HG02973 (cell line): Measurements from ENCODE around the gene ZNHIT6.

ENCODE experiments used
- ATAC-seq: cut with Tn5 transposase; IDR thresholded peaks from one replicate; pipeline ENCODE4 v1.9.1; 2021; ENCODE audit warnings: moderate library complexity; ENCODE audit not compliant: unreplicated experiment

The ZNHIT6 gene

DNA sequence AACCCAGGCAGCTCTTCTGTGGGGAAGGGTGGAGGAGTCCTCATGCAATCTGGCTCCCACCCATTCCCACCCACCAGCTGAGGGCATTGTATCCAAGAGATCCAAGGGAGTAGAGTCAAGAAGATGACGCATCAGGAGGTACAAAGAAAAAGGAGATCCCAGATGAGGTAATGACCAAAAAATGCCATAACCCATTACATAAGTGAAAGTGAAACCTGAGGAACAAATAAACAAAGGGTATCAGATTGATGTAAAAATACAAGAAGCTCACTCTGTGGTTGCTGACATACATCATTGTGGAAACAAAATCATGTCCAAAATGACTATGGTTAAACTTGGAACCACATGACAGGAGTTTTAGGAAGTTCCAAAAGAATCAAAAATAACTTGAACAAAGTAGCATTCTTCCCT lies 85.2 kb downstream of the ZNHIT6 start:
- no peak for ATAC-seq

DNA sequence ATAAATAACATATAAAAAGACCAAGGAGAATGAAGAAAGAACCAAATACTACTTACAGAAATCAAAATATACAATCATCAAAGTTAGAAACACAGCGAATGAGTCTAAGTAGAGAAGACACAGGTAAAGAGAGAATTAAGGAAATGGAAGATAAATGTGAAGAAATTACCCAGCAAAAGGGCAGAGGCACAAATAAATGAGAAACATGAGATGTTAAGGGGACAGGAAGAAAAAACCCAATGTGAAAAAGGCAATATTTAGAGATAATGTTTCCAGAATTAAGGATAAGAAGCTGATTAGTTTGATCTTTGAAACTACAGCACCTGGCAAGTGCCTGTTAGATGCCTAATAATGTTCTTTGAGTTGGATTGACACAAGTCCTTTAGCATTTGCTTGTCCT lies 86.8 kb downstream of the ZNHIT6 start:
- no peak for ATAC-seq

DNA sequence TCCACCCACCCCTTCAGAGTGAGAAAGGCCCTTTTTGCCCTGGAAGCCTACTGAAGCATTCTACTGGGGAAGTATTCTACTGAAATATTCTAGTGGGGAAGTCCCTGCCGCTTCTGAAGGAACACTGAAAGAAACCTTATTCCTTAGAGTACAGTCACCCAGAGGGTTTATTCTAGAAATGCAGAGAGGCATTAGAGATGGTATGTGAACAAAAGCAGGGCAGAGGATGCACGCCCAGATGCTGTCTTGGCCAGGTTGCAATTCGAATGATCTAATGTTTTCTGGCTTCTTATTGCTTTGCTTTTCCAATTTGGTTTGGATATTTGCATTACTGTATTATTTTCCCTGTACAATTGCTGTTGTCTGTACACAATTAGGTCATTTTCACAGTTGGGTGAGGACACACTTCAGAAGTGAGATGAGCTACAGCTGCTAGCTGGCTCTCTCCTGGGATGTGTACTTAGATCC lies 90.6 kb downstream of the ZNHIT6 start:
- ATAC-seq: no peak

DNA sequence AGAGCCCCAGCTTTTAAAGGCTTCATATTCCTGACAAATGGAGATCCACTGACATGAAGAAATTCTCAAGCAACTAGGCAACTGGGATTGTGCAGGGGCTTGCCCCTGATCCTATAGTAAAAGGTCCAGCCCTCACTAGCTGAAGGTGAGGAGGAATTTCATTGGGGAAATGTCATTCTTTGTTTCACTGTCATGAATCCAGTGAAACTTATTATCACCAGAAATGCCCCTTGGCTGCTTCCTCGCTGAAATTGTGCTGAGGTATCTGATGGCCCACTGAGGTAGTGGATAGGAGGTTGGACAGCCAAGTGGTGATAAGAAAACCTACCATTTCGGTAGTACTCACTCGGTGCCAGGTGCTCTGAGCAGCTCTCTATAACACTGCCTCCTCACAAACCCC lies 91.5 kb downstream of the ZNHIT6 start:
- ATAC-seq: no peak

DNA sequence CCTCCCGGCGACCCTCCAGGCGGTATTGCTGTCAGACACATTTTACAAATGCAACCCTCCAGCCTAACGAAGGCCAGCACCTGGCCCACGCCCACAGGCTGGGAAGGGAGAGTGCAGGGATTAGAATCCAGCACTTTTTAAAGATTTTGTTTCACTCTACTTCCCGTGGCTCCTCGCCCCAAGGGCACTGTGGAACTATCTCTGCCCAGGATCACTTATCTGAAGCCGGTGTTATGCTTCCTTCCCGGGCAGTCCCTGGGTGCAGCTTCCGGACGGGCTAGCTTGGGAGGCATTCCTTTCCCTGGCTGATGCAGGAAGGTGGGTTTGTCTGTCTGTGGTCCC lies 91.9 kb downstream of the ZNHIT6 start:
- ATAC-seq: no peak

DNA sequence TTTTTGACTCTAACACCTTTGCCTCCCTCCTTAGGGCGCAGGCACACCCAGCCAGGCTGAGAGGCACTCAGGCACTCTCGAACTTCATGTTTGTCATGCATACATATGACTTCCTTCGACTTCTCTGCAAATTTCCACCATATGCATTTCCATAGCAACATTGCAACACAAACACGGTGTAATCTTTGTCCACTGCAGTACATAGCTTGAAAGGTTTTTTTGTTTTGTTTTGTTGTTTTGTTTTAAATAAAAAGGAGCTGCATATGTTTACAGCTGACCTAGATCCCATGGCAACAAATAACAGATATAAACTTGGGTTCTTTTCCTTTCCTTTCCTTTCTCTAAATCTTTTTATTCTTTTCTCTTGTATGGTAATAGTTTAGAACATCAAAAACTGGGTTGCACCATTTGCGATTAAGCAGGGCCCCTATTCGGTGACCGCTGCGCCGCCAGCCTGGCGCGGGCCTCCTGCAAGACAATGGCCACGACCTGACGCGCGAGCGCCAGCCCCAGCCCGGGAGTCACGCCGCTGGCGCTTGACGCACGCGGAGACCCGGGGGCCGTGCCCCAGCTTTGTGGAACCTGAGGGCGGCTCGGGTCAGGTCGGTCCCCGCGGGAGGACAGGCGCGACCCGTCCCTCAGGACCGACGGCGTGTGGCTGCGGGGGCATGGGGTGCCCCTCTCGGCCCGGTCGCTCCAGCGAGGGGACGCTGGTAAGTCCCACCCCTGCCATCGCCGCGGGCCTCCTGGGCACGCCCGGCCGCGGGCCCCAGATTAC lies 92.5 kb downstream of the ZNHIT6 start:
- no peak for ATAC-seq

DNA sequence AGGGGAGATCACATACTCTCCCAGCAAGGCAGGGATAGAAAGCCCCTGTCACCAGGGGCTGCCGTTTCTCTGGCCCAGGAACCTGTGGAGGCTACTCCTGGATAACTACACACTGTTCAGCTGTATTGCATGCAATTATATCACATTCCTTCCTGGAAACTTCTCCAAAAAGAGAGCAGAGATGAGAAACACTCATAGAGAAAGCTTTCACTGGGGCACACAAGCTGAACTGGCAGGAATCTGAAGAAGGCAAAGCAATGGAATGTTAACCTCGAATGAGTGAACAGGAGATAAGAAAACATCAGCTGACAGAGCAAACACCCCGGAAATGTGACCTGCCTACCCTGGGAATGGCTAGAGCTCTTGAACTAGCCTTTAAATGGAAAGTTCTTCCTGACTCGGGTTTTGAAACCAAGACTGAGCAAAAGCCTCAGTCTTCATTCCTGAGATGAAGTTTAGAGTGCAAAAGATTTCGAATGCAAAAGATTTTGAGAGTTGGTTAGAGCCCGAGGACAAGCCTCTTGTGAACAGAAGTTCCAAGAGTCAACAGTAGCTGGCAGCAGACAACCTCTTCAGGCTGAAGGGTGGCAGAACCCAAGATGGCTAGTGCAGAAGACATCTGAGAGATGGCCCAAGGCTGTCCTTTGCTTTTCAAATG lies 95.4 kb downstream of the ZNHIT6 start:
- ATAC-seq: no peak

DNA sequence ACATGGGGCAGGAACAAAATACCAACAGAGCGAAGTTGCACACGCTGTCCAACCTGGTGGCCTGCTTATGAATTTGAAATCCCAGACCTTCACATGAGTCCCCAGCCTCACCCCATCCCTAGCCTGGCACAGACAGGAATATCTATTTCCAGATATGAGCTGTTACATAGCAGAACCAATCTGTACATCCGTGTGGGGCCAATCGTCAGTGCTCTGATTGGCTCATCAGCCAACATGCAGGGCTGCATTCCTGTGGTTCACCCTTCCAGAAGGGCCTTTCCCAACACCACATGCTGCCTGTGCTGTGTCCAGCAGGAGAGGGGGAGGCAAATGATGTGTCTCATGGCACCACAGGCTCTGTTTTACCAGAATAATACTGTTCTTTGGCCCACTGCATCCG lies 96.4 kb downstream of the ZNHIT6 start:
- ATAC-seq: no peak

DNA sequence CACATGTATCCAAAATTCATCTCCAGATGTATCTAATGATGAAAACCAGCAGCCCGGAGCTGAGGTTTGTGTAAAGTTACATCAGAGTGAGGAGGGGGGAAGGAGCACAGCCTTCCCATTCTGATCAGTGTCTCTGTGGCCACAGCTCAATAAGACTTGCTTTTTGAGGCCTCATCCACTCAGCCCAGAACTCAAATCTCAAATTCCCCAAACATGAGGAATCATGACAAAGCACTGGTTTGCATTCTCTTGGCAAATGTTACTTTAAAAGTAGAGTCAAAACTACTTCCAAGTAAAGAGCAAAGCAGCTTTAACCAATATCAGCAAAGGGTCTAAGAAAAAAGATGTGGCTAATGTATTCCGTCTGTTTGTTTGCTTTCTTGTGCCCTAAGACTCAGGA lies 96.8 kb downstream of the ZNHIT6 start:
- ATAC-seq: no peak

DNA sequence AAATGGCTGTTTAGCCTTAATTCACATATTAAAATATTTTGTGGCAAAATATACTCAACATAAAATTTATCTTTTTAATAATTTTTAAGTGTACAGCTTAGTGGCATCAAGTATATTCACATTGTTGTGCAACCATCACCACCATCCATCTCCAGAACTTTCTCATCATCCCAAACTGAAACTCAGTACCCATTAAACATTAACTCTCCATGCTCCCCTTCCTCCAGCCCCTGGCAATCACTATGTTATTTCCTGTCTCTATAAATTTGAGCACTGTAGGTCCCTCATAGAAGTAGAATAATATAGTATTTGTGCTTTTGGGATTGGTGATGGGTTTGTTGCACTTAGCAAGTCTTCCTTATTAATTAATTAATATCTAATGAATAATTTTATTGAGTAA lies 98.3 kb downstream of the ZNHIT6 start:
- no peak for ATAC-seq

DNA sequence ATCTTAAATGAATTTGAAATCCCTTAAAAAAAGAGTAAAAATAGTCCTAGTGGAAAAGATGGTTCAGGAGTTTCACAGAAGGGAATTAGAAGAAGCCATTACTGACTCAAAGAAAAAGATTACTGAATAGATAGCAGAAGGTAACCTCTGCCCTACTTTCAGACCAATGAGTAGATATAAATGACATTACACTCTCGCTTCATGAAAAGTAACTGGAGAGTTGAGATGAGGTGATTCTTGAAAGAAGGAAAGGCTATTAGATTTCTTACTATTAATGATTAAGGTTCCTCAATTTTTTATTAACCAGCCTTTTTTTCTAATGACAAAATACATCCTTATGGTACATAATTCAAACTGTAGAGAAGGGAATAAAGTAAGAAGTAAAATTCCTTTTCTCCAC lies 99.4 kb downstream of the ZNHIT6 start:
- ATAC-seq: no peak

DNA sequence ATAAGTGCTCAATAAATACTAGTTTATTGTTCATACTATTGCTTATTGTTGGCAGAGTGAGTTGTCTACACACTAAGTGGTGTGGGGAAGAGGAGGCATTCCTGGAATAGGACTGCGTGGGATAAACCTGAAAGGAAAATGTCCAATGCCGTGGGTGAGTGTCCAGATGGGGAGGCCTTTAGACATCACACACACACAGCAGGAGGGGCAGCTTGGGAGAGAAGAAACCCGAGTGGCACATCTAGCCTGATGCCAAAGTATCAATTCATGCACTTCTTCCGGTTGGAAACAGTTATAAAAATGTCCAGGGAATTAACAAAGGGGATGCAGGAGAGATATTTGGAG lies 100.3 kb downstream of the ZNHIT6 start:
- ATAC-seq: no peak

DNA sequence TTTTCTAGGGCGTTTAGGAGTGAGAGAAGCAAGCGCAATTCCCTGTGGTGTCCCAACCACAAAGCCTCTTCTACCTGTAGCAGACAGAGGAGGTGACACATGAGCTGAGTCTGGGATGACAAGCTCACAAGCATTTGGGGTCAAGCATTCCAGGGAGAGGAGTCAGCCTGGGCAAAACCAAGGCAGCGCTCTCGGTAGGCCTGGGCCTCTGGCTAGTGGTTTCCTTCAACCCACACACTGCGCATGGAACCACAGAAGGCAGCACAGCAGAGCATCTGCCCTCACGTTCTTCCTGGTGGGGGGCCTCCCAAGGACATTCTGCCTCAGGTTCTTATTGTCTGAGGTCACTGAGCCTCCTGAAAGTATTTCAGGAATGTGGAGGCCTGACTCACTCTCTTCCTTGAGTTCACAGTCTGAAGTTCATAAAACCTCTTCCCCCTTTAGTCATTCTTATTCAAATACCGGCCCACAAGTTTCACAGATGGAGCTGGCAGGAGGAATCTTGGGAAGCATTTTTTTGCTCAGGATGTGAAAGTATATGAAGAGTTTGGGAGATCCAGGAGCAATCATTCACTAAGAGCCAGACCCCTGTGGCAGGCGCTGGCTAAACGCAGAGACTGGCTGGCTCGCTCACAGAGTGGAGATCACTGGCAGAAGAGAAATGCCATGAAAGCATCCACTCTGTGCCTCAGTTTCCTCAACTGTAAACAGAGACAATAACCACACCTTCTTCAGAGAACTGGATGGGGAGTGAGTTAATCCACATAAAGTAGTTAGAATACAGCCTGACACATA lies 100.9 kb downstream of the ZNHIT6 start:
- no peak for ATAC-seq

DNA sequence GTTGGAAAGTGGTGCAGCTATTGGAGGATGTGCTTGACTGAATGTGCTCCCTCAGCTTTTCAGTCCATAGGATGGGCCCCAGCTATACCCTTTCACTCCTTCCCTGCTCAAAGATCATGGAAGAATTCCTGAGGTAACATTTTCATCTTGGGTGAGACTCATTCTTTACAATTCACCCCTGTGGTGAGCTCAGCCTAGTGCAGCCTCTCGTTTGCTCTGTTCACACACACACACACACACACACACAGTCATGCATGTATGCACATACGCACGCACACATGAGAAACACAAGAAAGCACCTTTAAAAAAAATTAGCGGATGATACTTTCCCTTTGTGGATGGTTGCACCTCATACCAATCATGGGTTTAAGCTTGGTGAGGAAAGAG lies 101.8 kb downstream of the ZNHIT6 start:
- no peak for ATAC-seq

DNA sequence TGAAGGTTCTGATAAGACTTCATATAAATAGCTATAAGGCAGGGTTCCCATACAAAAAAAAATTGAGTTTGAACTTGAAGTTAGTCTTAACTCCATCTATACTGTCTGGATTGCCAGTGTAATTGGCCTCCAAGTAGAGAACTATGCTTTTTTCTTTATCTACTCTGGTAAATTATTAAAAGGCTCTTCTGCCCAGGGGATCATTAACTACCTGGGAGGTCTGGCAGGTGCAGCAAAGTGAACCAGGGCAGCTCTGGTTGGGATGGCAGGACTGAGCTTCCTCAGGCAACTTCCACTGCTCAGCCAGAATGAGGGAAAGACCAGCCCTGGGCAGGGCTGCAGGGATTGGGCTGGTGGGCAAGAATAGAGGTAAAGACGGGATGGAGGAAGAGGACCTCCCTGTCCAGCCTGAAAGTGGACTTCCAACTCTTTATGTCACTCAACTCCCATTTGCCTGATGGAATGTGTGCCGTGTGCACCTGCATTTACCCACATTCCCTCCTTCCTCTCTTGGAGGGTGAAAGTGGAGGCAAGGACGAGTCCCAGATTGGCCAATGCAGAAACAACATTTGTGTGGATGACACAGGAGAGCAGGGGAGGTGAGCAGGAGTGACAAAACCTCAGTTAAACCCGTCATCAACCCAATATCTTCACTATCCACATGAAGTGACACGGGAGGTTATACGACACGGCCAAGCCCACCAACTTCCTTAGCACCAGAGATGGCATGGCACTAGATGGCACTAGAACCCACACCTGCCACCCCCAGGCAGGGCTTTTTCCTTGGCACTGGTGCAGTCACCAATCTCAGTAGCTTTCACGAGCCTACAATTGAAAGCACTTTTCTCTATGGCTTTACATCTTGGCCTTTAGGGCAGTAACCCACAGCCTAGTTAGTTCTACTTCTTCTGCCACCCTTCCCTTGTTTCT lies 102.5 kb downstream of the ZNHIT6 start:
- ATAC-seq: no peak

DNA sequence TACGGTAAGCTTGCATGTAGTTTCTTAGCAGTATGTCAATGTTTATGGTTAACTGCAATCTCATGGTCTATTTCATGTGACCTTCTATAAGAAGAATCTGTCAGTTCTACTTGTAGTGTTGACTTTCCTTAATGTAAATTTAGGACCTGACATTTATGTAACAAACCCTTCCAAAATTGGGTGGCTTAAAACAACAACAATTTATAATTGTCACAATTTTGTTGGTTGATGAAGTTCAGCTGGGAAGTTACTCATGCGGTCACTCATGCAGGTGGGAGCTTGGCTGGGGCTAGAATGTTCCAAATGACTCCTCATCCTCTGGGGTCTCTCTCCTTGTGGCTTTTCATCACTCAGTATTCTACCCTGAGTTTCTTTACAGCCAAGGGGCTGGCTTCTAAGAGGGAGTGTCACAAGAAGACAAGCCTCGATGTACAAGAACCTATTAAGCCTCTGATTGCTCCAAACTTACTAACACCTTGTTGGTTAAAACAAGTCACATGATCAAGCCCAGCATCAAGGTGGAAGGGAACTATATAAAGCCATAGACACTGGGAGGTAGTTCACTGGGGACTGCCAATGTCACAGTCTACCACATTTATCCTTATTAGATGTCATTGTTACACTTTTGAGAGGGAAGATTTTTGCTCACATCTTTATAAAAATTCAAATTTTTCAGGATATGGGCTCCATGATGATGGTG lies 103.8 kb downstream of the ZNHIT6 start:
- no peak for ATAC-seq

DNA sequence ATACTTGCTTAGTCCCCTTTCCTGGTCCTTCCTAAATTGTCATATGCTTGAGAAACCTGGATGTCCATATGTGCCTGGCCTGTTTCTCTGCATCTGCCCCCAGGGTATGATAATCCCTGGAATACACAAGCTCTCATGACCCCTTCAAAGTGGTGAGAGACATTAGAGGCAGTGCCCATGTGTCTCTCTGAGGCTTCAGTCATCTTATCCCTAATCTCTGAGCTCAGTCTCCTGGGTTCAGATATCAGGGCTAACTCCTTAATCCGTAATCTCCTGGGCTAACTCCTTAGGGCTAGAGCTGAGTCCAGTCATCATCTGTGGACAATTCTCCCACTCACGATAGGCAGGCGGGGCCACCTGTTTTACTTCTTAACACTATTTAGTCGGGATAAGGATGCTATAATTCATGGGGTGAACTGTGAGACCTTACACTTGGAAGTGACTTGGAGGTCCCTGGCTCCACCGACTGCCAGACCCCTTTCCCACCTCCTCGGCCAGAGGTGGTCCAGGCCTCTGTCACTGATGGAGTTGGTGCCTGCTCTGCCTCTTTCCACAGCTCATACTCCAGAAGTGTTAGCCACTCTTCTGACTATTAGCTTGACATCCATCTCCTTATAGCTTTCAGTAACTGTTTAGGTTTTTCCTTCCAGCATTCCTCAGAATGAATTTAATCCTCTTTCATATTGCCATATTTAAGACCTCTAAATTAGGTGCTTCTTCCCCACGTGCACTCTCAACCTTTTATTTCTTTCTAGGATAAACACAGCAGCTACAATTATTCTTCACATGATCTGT lies 105.0 kb downstream of the ZNHIT6 start:
- ATAC-seq: no peak

DNA sequence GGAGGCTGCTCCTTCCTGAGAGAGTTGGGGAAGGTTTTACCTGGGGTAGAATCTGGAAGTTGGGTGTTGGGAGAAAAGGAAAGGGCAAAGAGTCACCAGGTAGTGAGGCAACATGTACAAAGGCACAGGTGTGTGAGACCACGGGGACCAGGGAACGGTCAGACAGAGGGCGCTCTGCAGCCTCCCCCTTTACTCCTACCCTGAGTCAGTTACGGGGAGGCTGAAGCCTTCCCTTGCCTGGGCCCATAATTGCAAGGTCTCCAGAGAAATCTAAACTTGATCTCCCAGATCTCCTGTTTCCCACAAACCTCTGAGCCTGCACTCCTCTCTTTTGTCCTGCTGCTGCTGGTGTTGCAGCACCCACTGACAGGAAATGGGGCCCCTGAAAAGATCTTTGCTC lies 105.7 kb downstream of the ZNHIT6 start:
- ATAC-seq: no peak

DNA sequence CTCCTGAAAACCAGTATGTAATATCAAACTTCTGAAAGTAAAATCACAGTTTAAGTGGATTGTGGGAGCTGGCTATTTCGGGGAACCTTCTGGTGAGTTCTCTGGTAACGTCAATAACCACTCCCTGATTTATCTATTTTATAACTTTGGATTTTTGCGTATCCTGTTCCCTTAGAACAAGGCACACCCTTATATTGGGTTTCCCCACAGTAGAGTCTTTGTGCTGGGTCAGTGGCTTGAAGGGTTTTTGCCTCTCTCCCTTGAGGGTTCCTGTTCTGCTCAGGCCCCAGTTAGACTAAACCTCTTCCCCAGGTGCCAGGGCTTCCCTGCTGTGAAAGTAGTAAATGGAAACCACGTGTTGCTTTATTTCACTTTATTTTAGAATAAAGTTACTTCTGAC lies 106.3 kb downstream of the ZNHIT6 start:
- no peak for ATAC-seq

DNA sequence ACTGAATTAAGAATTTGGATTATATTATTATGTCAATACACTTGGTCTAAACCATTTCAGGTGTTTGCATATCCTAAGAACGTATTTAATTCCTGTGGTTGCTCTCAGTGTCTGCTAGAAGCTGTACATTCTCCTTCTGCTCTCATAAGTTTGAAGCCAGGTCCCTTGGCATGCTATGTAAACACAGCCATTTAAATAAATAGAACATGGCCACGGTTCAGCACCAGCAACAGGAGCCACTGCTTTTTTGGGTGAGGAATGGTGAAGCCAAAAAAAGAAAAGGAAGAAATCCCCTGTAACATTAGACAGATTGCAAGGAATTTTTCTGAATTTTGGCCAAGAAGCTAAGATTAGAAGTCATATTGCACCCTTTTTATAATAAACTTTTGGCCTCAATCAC lies 108.6 kb downstream of the ZNHIT6 start:
- no peak for ATAC-seq
